Neural cell (in vitro differentiated cells): Measurements from ENCODE around the gene ZFPM1.

Source experiments
- EP300 ChIP-seq: fragments of 450-650 bp; conservative IDR thresholded peaks from 2 replicates; pipeline ENCODE4 v1.6.1; 2014; ENCODE audit warnings: antibody characterized with exemption, mild to moderate bottlenecking, moderate library complexity; ENCODE audit not compliant: poor library complexity, severe bottlenecking
- POLR2AphosphoS5 ChIP-seq: IDR thresholded peaks from 2 replicates; pipeline ENCODE4 v1.6.1; 2012
- TF ChIP-seq, protein P1 (sequence below): fragments of 450-650 bp; IDR thresholded peaks from 2 replicates; pipeline ENCODE4 v1.5.1; 2014; ENCODE audit warnings: antibody characterized with exemption, mild to moderate bottlenecking, moderate library complexity; ENCODE audit not compliant: poor library complexity, severe bottlenecking

DNA sequence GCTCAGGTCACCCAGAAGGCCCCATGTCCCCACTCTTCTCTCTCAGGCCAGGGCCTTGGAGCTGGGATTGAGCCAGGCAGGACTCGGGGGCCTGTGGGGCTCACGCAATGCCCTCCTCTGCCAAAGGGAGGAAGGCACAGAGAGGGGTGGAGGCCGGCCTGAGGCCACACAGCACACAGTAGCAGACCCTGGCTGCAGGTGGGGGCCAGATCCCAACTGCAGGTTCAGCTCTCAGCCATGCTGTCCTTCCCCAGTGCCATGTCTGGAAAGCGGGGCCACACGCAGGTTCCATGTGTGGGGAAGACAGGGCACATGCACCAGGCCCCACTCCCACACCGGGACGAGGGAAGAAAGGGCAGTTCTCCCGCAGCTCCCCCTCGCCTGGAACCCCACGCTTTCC lies 33.3 kb upstream of the ZFPM1 start:
- TF ChIP-seq, protein P1, sequence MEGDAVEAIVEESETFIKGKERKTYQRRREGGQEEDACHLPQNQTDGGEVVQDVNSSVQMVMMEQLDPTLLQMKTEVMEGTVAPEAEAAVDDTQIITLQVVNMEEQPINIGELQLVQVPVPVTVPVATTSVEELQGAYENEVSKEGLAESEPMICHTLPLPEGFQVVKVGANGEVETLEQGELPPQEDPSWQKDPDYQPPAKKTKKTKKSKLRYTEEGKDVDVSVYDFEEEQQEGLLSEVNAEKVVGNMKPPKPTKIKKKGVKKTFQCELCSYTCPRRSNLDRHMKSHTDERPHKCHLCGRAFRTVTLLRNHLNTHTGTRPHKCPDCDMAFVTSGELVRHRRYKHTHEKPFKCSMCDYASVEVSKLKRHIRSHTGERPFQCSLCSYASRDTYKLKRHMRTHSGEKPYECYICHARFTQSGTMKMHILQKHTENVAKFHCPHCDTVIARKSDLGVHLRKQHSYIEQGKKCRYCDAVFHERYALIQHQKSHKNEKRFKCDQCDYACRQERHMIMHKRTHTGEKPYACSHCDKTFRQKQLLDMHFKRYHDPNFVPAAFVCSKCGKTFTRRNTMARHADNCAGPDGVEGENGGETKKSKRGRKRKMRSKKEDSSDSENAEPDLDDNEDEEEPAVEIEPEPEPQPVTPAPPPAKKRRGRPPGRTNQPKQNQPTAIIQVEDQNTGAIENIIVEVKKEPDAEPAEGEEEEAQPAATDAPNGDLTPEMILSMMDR = no peak
- TF ChIP-seq EP300 (no peak), POLR2AphosphoS5 (no peak)
